Measurements from ENCODE around the gene IL18. TPM values are rescaled to one million over a fixed set of nuclear protein-coding genes. Genes with fewer than 3 reads are reported as not detected.

Gene IL18
- total RNA-seq, 6 experiments from 2014 or later = 0.83 to 1.5 (median 1.2) TPM

Other genes with a start within 250 kb of the IL18 start
- gene C11orf52, start 245.2 kb downstream of the IL18 start, total RNA-seq (2021; fragmentation: NEBNext Ultra II Directional; extraction: Animal tissue kit (Norgen Biotek cat#: 25700)) = under 1 TPM; 0.35 to 0.96 (median 0.64) TPM
- 10 to 100 TPM in 1 of 6 experiments, 1 to 10 TPM in 5; 8.4 to 11.2 (median 9.7) TPM for gene DIXDC1, start 226.8 kb downstream of the IL18 start, total RNA-seq (2021; fragmentation: NEBNext Ultra II Directional; extraction: Animal tissue kit (Norgen Biotek cat#: 25700))
- 10 to 100 TPM; 35.9 to 44.2 (median 42.1) TPM for gene DLAT, start 138.7 kb downstream of the IL18 start, total RNA-seq (2021; fragmentation: NEBNext Ultra II Directional; extraction: Animal tissue kit (Norgen Biotek cat#: 25700))
- gene PIH1D2, start 90.1 kb downstream of the IL18 start, total RNA-seq (2021; fragmentation: NEBNext Ultra II Directional; extraction: Animal tissue kit (Norgen Biotek cat#: 25700)) = 1 to 10 TPM in 4 of 6 experiments, under 1 TPM in 2; 0.59 to 1.5 (median 1.1) TPM
- 10 to 100 TPM; 17.0 to 22.2 (median 19.8) TPM for gene NKAPD1, start 89.8 kb downstream of the IL18 start, total RNA-seq (2021; fragmentation: NEBNext Ultra II Directional; extraction: Animal tissue kit (Norgen Biotek cat#: 25700))
- 10 to 100 TPM; 54.7 to 78.5 (median 64.2) TPM for gene TIMM8B, start 77.3 kb downstream of the IL18 start, total RNA-seq (2021; fragmentation: NEBNext Ultra II Directional; extraction: Animal tissue kit (Norgen Biotek cat#: 25700))
- 100 to 1,000 TPM in 1 of 6 experiments, 10 to 100 TPM in 5; 81.8 to 105 (median 91.5) TPM for gene SDHD, start 77.2 kb downstream of the IL18 start, total RNA-seq (2021; fragmentation: NEBNext Ultra II Directional; extraction: Animal tissue kit (Norgen Biotek cat#: 25700))
- not detected for gene TEX12, start 3.3 kb upstream of the IL18 start, total RNA-seq (2021; fragmentation: NEBNext Ultra II Directional; extraction: Animal tissue kit (Norgen Biotek cat#: 25700))
- gene BCO2, start 11.4 kb upstream of the IL18 start, total RNA-seq (2021; fragmentation: NEBNext Ultra II Directional; extraction: Animal tissue kit (Norgen Biotek cat#: 25700)) = 1 to 10 TPM in 5 of 6 experiments, under 1 TPM in 1; 0.83 to 2.0 (median 1.3) TPM
- gene PTS, start 62.3 kb upstream of the IL18 start, total RNA-seq (2021; fragmentation: NEBNext Ultra II Directional; extraction: Animal tissue kit (Norgen Biotek cat#: 25700)) = 10 to 100 TPM; 73.1 to 78.9 (median 75.7) TPM
- gene PLET1, start 96.8 kb upstream of the IL18 start, total RNA-seq (2021; fragmentation: NEBNext Ultra II Directional; extraction: Animal tissue kit (Norgen Biotek cat#: 25700)) = not detected

Measured in HFFc6 (cell line).